IMR-90 (cell line): ENCODE data around the gene TAF4. TPM values are rescaled to one million over a fixed set of nuclear protein-coding genes. Genes with fewer than 3 reads are reported as not detected.

Experiments
- ATAC-seq: fragments of 200-7000 bp; cut with Tn5 transposase; 2 replicates; pipeline ENCODE4 v1.9.1; 2020; ENCODE audit warnings: low read depth, mild to moderate bottlenecking, moderate library complexity
- BruUV-seq: library from RNA; stranded (reverse); fragments of 400-500 nt; replicated peaks from 2 replicates; lab custom pipeline; 2021; lab: Mats Ljungman, UMichigan
- CTCF ChIA-PET: fragments of 300-600 bp; formaldehyde crosslinking; extraction: SDS; loops from one replicate; lab custom pipeline; 2021; ENCODE audit warnings: antibody characterized with exemption; lab: Yijun Ruan, JAX
- POLR2A ChIA-PET: fragments of 300-600 bp; sonication (Branson Sonifier 250); formaldehyde crosslinking; loops from one replicate; lab custom pipeline; 2022; ENCODE audit warnings: antibody characterized with exemption; ENCODE audit not compliant: unreplicated experiment; lab: Charles Lee
- DNase-seq: peaks from one replicate; pipeline ENCODE4 v3.0.0; 2013
- H2AFZ ChIP-seq: replicated peaks from 2 replicates; pipeline ENCODE3; 2013; ENCODE audit warnings: low read length, mild to moderate bottlenecking; ENCODE audit not compliant: poor library complexity
- H2AK5ac ChIP-seq: 2 replicates; pipeline ENCODE4 v1.6.1; 2013; ENCODE audit warnings: low read depth, low read length, inconsistent platforms
- H2AK9ac ChIP-seq: replicated peaks from 2 replicates; pipeline ENCODE3; 2013; ENCODE audit warnings: mild to moderate bottlenecking, low read depth, low read length, moderate library complexity; ENCODE audit not compliant: poor library complexity
- H2BK120ac ChIP-seq: 2 replicates; pipeline ENCODE4 v1.6.1; 2013; ENCODE audit warnings: low read depth, low read length, inconsistent platforms
- H2BK15ac ChIP-seq: 3 replicates; pipeline ENCODE4 v1.6.1; 2013; ENCODE audit warnings: low read depth, low read length, inconsistent platforms
- H2BK20ac ChIP-seq: 2 replicates; pipeline ENCODE4 v1.6.1; 2013; ENCODE audit warnings: low read depth, mild to moderate bottlenecking, inconsistent platforms, low read length, moderate library complexity
- H2BK5ac ChIP-seq: 2 replicates; pipeline ENCODE4 v1.6.1; 2013; ENCODE audit warnings: mild to moderate bottlenecking, low read depth, low read length, inconsistent platforms; ENCODE audit not compliant: poor library complexity, severe bottlenecking
- H3K14ac ChIP-seq: replicated peaks from 2 replicates; pipeline ENCODE4 v1.6.1; 2013; ENCODE audit warnings: low read depth, low read length, inconsistent platforms
- H3K18ac ChIP-seq: 2 replicates; pipeline ENCODE4 v1.6.1; 2013; ENCODE audit warnings: low read depth, low read length, control low read depth
- H3K23ac ChIP-seq: 2 replicates; pipeline ENCODE4 v1.6.1; 2013; ENCODE audit warnings: low read depth, low read length, inconsistent platforms
- H3K27ac ChIP-seq: 2 replicates; pipeline ENCODE4 v1.5.1; 2013; ENCODE audit warnings: mild to moderate bottlenecking, control low read depth, low read length; ENCODE audit not compliant: insufficient read depth
- H3K27me3 ChIP-seq: 2 replicates; pipeline ENCODE4 v1.6.1; 2013; ENCODE audit warnings: low read length; ENCODE audit not compliant: control insufficient read depth, insufficient read depth
- H3K36me3 ChIP-seq: 2 replicates; pipeline ENCODE4 v1.6.1; 2013; ENCODE audit warnings: low read length, mixed read lengths; ENCODE audit not compliant: control insufficient read depth, insufficient read depth
- H3K4ac ChIP-seq: 2 replicates; pipeline ENCODE4 v1.6.1; 2013; ENCODE audit warnings: low read depth, low read length, inconsistent platforms
- H3K4me1 ChIP-seq: 2 replicates; pipeline ENCODE4 v1.6.1; 2013; ENCODE audit warnings: low read length, mixed read lengths; ENCODE audit not compliant: control insufficient read depth, insufficient read depth
- H3K4me2 ChIP-seq: 2 replicates; pipeline ENCODE4 v1.6.1; 2013; ENCODE audit warnings: low read depth, mild to moderate bottlenecking, control low read depth, low read length, moderate library complexity
- H3K4me3 ChIP-seq: 2 replicates; pipeline ENCODE4 v1.5.1; 2013; ENCODE audit warnings: low read depth, mild to moderate bottlenecking, control low read depth, low read length, moderate library complexity; ENCODE audit not compliant: insufficient read depth
- H3K56ac ChIP-seq: 2 replicates; pipeline ENCODE4 v1.6.1; 2013; ENCODE audit warnings: low read length, inconsistent platforms; ENCODE audit not compliant: insufficient read depth; ENCODE audit errors: extremely low read depth
- H3K79me1 ChIP-seq, 2 experiments: 2 replicates each; pipeline ENCODE4 v1.6.1; 2013; ENCODE audit warnings: low read length in 2 of 2, inconsistent platforms in 1 of 2, low read depth in 1 of 2
- H3K9ac ChIP-seq: 2 replicates; pipeline ENCODE4 v1.6.1; 2013; ENCODE audit warnings: low read depth, low read length, control low read depth
- H3K9me1 ChIP-seq: 2 replicates; pipeline ENCODE4 v1.6.1; 2013; ENCODE audit warnings: low read length, inconsistent platforms; ENCODE audit not compliant: insufficient read depth
- H3K9me3 ChIP-seq: 2 replicates; pipeline ENCODE4 v1.6.1; 2013; ENCODE audit warnings: low read length; ENCODE audit not compliant: control insufficient read depth, insufficient read depth
- H4K20me1 ChIP-seq: 2 replicates; pipeline ENCODE4 v1.6.1; 2013; ENCODE audit warnings: low read length, inconsistent platforms; ENCODE audit not compliant: insufficient read depth
- H4K5ac ChIP-seq: 2 replicates; pipeline ENCODE4 v1.6.1; 2013; ENCODE audit warnings: mild to moderate bottlenecking, low read depth, low read length, control low read depth
- H4K8ac ChIP-seq, 2 experiments: 2 replicates each; pipeline ENCODE4 v1.6.1; 2013; ENCODE audit warnings: low read depth in 2 of 2, low read length in 2 of 2, control low read depth in 1 of 2, inconsistent platforms in 1 of 2
- H4K91ac ChIP-seq: 2 replicates; pipeline ENCODE4 v1.6.1; 2013; ENCODE audit warnings: low read depth, low read length, inconsistent platforms; ENCODE audit not compliant: insufficient read depth
- BHLHE40 ChIP-seq: fragments of 150-350 bp; IDR thresholded peaks from 2 replicates; pipeline ENCODE4 v1.6.1; 2016; ENCODE audit warnings: mild to moderate bottlenecking, low read depth, low read length
- CEBPB ChIP-seq: IDR thresholded peaks from 2 replicates; pipeline ENCODE4 v1.6.1; 2012; ENCODE audit warnings: low read depth, low read length, improper control_type of control experiment
- CHD1 ChIP-seq: IDR thresholded peaks from 2 replicates; pipeline ENCODE4 v1.6.1; 2012; ENCODE audit warnings: low read depth, low read length, improper control_type of control experiment
- CTCF ChIP-seq: conservative IDR thresholded peaks from 2 replicates; pipeline ENCODE4 v1.5.1; 2012; ENCODE audit warnings: mild to moderate bottlenecking, low read depth, low read length, improper control_type of control experiment
- ELK1 ChIP-seq: fragments of 150-350 bp; IDR thresholded peaks from 2 replicates; pipeline ENCODE4 v1.6.1; 2016; ENCODE audit warnings: low read depth, mild to moderate bottlenecking, low read length, moderate library complexity, borderline replicate concordance
- FOS ChIP-seq: fragments of 150-350 bp; IDR thresholded peaks from 2 replicates; pipeline ENCODE4 v1.6.1; 2016; ENCODE audit warnings: low read depth, low read length
- MAFK ChIP-seq: IDR thresholded peaks from 2 replicates; pipeline ENCODE4 v1.6.1; 2012; ENCODE audit warnings: low read depth, low read length, improper control_type of control experiment
- MAZ ChIP-seq: IDR thresholded peaks from 2 replicates; pipeline ENCODE4 v1.6.1; 2012; ENCODE audit warnings: low read depth, mild to moderate bottlenecking, low read length, improper control_type of control experiment, moderate library complexity, borderline replicate concordance
- MXI1 ChIP-seq: IDR thresholded peaks from 2 replicates; pipeline ENCODE4 v1.6.1; 2012; ENCODE audit warnings: low read depth, mild to moderate bottlenecking, low read length, moderate library complexity, borderline replicate concordance
- NFE2L2 ChIP-seq: fragments of 150-350 bp; IDR thresholded peaks from 2 replicates; pipeline ENCODE4 v1.6.1; 2016; ENCODE audit warnings: low read depth, mild to moderate bottlenecking, low read length
- POLR2A ChIP-seq: IDR thresholded peaks from 2 replicates; pipeline ENCODE4 v1.6.1; 2012; ENCODE audit warnings: mild to moderate bottlenecking, low read depth, low read length
- RAD21 ChIP-seq: IDR thresholded peaks from 2 replicates; pipeline ENCODE4 v1.6.1; 2012; ENCODE audit warnings: low read length, improper control_type of control experiment
- RCOR1 ChIP-seq: IDR thresholded peaks from 2 replicates; pipeline ENCODE4 v1.6.1; 2012; ENCODE audit warnings: mild to moderate bottlenecking, low read length, improper control_type of control experiment; ENCODE audit not compliant: insufficient replicate concordance
- RFX5 ChIP-seq: IDR thresholded peaks from 2 replicates; pipeline ENCODE4 v1.8.0; 2012; ENCODE audit warnings: low read depth, mild to moderate bottlenecking, low read length, moderate library complexity
- SMC3 ChIP-seq: fragments of 150-350 bp; IDR thresholded peaks from 2 replicates; pipeline ENCODE4 v1.6.1; 2016; ENCODE audit warnings: low read depth, mild to moderate bottlenecking, antibody characterized with exemption, low read length, moderate library complexity
- USF2 ChIP-seq: fragments of 150-350 bp; IDR thresholded peaks from 2 replicates; pipeline ENCODE4 v1.6.1; 2017; ENCODE audit warnings: mild to moderate bottlenecking, antibody characterized with exemption, low read length, low read depth
- WGBS, 2 experiments: methylation state at CpG; one replicate each; pipeline versions ENCODE4 v1.1.5 to v1.1.7; 2013; ENCODE audit warnings: missing lambda C conversion rate in 2 of 2; ENCODE audit not compliant: insufficient read length in 1 of 2; ENCODE audit errors: extremely low coverage in 2 of 2; 5-methylcytosine and 5-hydroxymethylcytosine counted together
- dilution Hi-C: fragments of 300-500 bp; cut with HindIII; formaldehyde crosslinking; loops from one replicate; pipeline ENCODE4 v1.14.3; 2018; ENCODE audit warnings: low sequenced_read_pairs; ENCODE audit not compliant: unreplicated experiment
- in situ Hi-C: fragments of 300-500 bp; cut with MboI; formaldehyde crosslinking; loops from 3 replicates; pipeline ENCODE4 v1.14.3; 2019; ENCODE audit warnings: low sequenced_read_pairs, inconsistent platforms, mixed read lengths
- intact Hi-C: fragments of 100-400 bp; cut with micrococcal nuclease; formaldehyde crosslinking; loops from 2 replicates; pipeline ENCODE4 v1.10.0; 2022
- polyA plus RNA-seq, 3 experiments: library from polyadenylated mRNA; depleted of rRNA; stranded (reverse); fragments of >200 nt; gene quantifications; 2 replicates each; pipeline ENCODE4 v1.2.3, GENCODE V29; 2012; ENCODE audit warnings: low replicate concordance in 1 of 3
- total RNA-seq: library from RNA; depleted of rRNA; stranded (reverse); fragments of >200 nt; gene quantifications from 2 replicates; pipeline ENCODE4 v1.2.3, GENCODE V29; 2012

Gene TAF4
- total and polyA plus RNA-seq, 2 of the 4 experiments (the other 2 are of a cell fraction) = 1.4 to 5.1 TPM

- CTCF ChIA-PET = no interaction called here
Measured at GRCh38 chr20:62028384-62028783, 37.3 kb downstream of the TAF4 start.

More at GRCh38 chr20:62028384-62028783, 37.3 kb downstream of the TAF4 start:
- H4K91ac ChIP-seq = no peak overlapping the region
- H3K9me3 ChIP-seq = no peaks in the 10 kb centered on the region
- no peaks in the 10 kb centered on the region for H3K27me3 ChIP-seq
- DNase-seq (no peak), ATAC-seq (no peak)
- POLR2A ChIA-PET = no interaction called here
- H2AK9ac ChIP-seq = no peak overlapping the region
- H4K8ac ChIP-seq = no peak overlapping the region
- H2BK5ac ChIP-seq = no peak overlapping the region
- no peaks in the 10 kb centered on the region for H3K36me3 ChIP-seq
- H3K18ac ChIP-seq = no peak overlapping the region
- H3K27ac ChIP-seq = no peak overlapping the region
- H3K9me1 ChIP-seq = peaks cover 9% of the 10 kb centered on the region; the same call in 1 of the 2 replicates
- peaks cover 54 to 78% of the 10 kb centered on the region in 2 experiments for H3K79me1 ChIP-seq
- H3K4me1 ChIP-seq = peaks cover 11% of the 10 kb centered on the region; the same call in 1 of the 2 replicates
- no peak overlapping the region for H3K14ac ChIP-seq
- no peak overlapping the region for H4K5ac ChIP-seq
- peaks cover 70% of the 10 kb centered on the region for H4K20me1 ChIP-seq
- no TSS peak for BruUV-seq
- H2AFZ ChIP-seq = no peak overlapping the region
- in situ Hi-C loops (no loop called here), intact Hi-C loops (loop anchor here (5.0 kb wide), 1 partner anchor 34 kb away; no protein-coding TSS in a partner anchor), dilution Hi-C loops (no loop called here)
- no peak overlapping the region for H3K4me3 ChIP-seq
- WGBS, 2 experiments = 93% methylated on average over 14 of the region's 14 CpGs; no CpG with 5 or more reads in 1 of the 2 experiments
- no peak overlapping the region for H3K4ac ChIP-seq
- H3K56ac ChIP-seq = no peak overlapping the region
- no peak overlapping the region for H2BK15ac ChIP-seq
- H2BK120ac ChIP-seq = no peak overlapping the region
- no peak overlapping the region for H3K9ac ChIP-seq
- H2AK5ac ChIP-seq = no peak overlapping the region
- no peak for TF ChIP-seq BHLHE40
- no peak for TF ChIP-seq FOS
- no peak for TF ChIP-seq MAFK
- no peak for TF ChIP-seq NFE2L2
- TF ChIP-seq RCOR1 = no peak
- no peak for TF ChIP-seq SMC3
- no peak for TF ChIP-seq CHD1
- TF ChIP-seq USF2 = no peak
- TF ChIP-seq CTCF = no peak
- no peak for TF ChIP-seq POLR2A
- TF ChIP-seq MXI1 = no peak
- TF ChIP-seq RAD21 = no peak
- TF ChIP-seq ELK1 = no peak
- no peak for TF ChIP-seq CEBPB
- no peak for TF ChIP-seq RFX5
- no peak for TF ChIP-seq MAZ
- H3K23ac ChIP-seq = no peak overlapping the region
- H3K4me2 ChIP-seq = no peak overlapping the region
- no peak overlapping the region for H2BK20ac ChIP-seq
